Activated naive CD4-positive, alpha-beta T cell treated with anti-CD3 and anti-CD28 coated beads, Interleukin-2, amount 10 ng/mL, durations not matched to agents 7 days and 5 days (primary cell): ENCODE results near the gene UGT1A9.

Source experiments
- CTCF ChIA-PET: fragments of 350-600 bp; sonication (Branson Sonifier 250); formaldehyde crosslinking; loops from one replicate; lab custom pipeline; 2021; ENCODE audit warnings: antibody characterized with exemption; lab: Charles Lee
- DNase-seq: peaks from one replicate; pipeline ENCODE4 v3.0.0-alpha.2; 2020
- H3K27ac Mint-ChIP-seq: one replicate; pipeline ENCODE4 v1.8.0; 2021; ENCODE audit warnings: mild to moderate bottlenecking, moderate library complexity, mixed read lengths
- H3K27me3 Mint-ChIP-seq: one replicate; pipeline ENCODE4 v1.8.0; 2021; ENCODE audit warnings: mild to moderate bottlenecking, mixed read lengths
- H3K36me3 Mint-ChIP-seq: one replicate; pipeline ENCODE4 v1.8.0; 2021; ENCODE audit warnings: mixed read lengths
- H3K4me1 Mint-ChIP-seq: one replicate; pipeline ENCODE4 v1.8.0; 2021; ENCODE audit warnings: mixed read lengths
- H3K4me3 Mint-ChIP-seq: one replicate; pipeline ENCODE4 v1.8.0; 2021; ENCODE audit warnings: mild to moderate bottlenecking, moderate library complexity, mixed read lengths
- H3K9me3 Mint-ChIP-seq: one replicate; pipeline ENCODE4 v1.8.0; 2021; ENCODE audit warnings: mixed read lengths

Gene UGT1A9

DNA sequence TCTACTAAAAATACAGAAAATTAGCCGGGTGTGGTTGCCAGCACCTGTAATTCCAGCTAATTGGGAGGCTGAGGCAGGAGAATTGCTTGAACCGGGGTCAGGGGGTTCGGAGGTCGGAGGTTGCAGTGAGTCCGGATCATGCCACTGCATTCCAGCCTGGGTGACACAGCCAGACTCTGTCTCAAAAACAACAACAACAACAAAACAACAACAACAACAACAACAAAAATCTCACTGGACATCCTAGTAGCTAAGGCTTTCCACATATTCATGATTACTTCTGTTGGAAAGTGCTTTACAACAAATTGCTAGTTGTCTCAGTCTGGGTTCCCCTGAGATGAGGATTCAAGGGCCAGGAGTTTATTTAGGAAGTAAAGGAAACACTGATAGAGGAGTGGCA lies 102.2 kb downstream of the UGT1A9 start:
- Mint-ChIP-seq H3K27me3 (peaks cover 9% of the 10 kb centered on the region), H3K27ac (no peak overlapping the region), H3K4me1 (no peaks in the 10 kb centered on the region), H3K9me3 (peaks cover 4% of the 10 kb centered on the region), H3K36me3 (no peaks in the 10 kb centered on the region), H3K4me3 (no peak overlapping the region)
- no peak for DNase-seq
- CTCF ChIA-PET: no interaction called here

DNA sequence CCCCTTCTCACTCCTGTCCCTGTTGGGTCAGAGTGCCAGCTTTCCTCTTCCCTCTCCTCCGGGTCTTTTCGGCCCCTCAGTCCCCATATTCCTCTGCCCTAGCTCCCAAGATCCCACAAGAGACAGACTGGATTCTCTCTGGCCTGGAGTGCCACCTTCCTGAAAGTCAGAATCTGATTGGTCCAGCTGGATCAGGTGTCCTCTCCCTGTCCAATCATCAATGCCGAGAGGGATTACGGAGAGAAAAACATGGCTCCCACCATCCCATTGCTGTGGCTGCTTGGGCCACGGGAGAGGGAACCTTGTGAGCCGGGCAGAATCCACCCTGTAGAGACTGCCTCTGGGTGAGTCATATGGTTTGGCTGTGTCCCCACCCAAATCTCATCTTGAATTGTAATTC lies 103.7 kb downstream of the UGT1A9 start:
- no peak for DNase-seq
- no peaks in the 10 kb centered on the region for H3K36me3 Mint-ChIP-seq
- no peak overlapping the region for H3K4me3 Mint-ChIP-seq
- no peaks in the 10 kb centered on the region for H3K4me1 Mint-ChIP-seq
- CTCF ChIA-PET: no interaction called here
- H3K9me3 Mint-ChIP-seq: peaks cover 4% of the 10 kb centered on the region
- H3K27ac Mint-ChIP-seq: no peak overlapping the region
- peaks cover 9% of the 10 kb centered on the region for H3K27me3 Mint-ChIP-seq

DNA sequence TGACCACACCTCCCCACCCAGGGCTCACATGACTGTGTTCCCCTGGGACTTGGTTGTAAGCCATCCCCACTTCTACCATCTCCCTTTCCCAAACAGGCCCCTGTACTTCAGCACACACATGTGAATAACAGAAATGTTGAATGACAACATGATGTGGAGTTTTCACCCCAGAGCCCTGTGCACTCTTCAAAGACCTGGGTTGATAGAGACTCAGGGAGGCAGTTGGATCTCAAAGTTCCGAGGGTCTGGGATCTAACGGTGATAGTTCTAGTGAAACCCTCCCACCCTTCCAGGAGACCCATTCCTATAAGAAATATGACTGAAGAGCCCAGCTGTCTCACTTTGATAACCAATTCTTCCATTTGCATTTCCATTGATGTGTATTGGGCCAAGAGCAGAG lies 106.3 kb downstream of the UGT1A9 start, which contains the start of gene MROH2A:
MROH2A (plus strand) TSS at position 301 of the 400 bp plus-strand sequence. CDS start 1,029 bp downstream, outside the sequence.
- Mint-ChIP-seq H3K36me3 (no peaks in the 10 kb centered on the region), H3K27me3 (peaks cover 4% of the 10 kb centered on the region), H3K4me3 (no peak within 1 kb of the TSS), H3K4me1 (no peaks in the 10 kb centered on the region), H3K9me3 (peaks cover 4% of the 10 kb centered on the region), H3K27ac (no peak within 1 kb of the TSS)
- CTCF ChIA-PET: no interaction called here
- no peak for DNase-seq

DNA sequence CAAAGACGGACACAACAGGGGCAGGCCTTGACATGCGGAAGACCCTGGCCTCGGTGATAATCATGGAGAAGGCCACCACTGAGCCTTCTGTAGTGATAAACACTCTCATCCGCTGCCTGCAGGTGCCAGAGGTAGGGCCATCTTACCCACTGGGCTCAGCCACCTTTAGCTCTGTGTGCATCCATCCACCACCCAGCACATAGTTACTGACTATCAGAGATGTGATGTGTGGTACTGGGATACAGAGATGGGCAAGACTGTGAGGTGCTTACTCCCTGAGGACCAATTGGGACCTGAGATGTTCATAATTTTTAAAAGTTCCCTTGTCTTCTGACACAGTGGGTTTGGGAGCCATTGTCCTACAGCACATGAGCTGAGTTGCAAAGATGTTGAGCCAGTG lies 108.0 kb downstream of the UGT1A9 start:
- no peak for DNase-seq
- Mint-ChIP-seq H3K4me3 (no peak overlapping the region), H3K27ac (no peak overlapping the region), H3K27me3 (peaks cover 4% of the 10 kb centered on the region), H3K36me3 (no peaks in the 10 kb centered on the region), H3K9me3 (peaks cover 4% of the 10 kb centered on the region), H3K4me1 (no peaks in the 10 kb centered on the region)
- CTCF ChIA-PET: no interaction called here

GRCh38 chr2:233780771-233781170 lies 109.1 kb downstream of the UGT1A9 start:
- no peak for DNase-seq
- H3K9me3 Mint-ChIP-seq: peaks cover 4% of the 10 kb centered on the region
- no peaks in the 10 kb centered on the region for H3K27me3 Mint-ChIP-seq
- CTCF ChIA-PET: interaction anchor here (0.6 kb wide), 1 partner anchor 1066 kb away, joined by 4 read pairs; no protein-coding TSS in a partner anchor
- no peak overlapping the region for H3K4me3 Mint-ChIP-seq
- no peaks in the 10 kb centered on the region for H3K4me1 Mint-ChIP-seq
- no peak overlapping the region for H3K27ac Mint-ChIP-seq
- H3K36me3 Mint-ChIP-seq: no peaks in the 10 kb centered on the region

- no peaks in the 10 kb centered on the region for H3K27me3 Mint-ChIP-seq
- H3K27ac Mint-ChIP-seq: no peak overlapping the region
- DNase-seq: no peak
- H3K4me1 Mint-ChIP-seq: no peaks in the 10 kb centered on the region
- CTCF ChIA-PET: no interaction called here
- no peak overlapping the region for H3K4me3 Mint-ChIP-seq
- H3K36me3 Mint-ChIP-seq: no peaks in the 10 kb centered on the region
- H3K9me3 Mint-ChIP-seq: no peaks in the 10 kb centered on the region
Observed at GRCh38 chr2:233789554-233789953, 117.9 kb downstream of the UGT1A9 start.

GRCh38 chr2:233791151-233791882 lies 119.6 kb downstream of the UGT1A9 start:
- DNase-seq: no peak
- Mint-ChIP-seq H3K4me3 (no peak overlapping the region), H3K9me3 (no peaks in the 10 kb centered on the region), H3K27me3 (no peaks in the 10 kb centered on the region), H3K4me1 (no peaks in the 10 kb centered on the region), H3K27ac (no peak overlapping the region), H3K36me3 (no peaks in the 10 kb centered on the region)
- CTCF ChIA-PET: no interaction called here

- Mint-ChIP-seq H3K36me3 (no peaks in the 10 kb centered on the region), H3K4me1 (no peaks in the 10 kb centered on the region), H3K27ac (no peak overlapping the region), H3K27me3 (no peaks in the 10 kb centered on the region), H3K9me3 (no peaks in the 10 kb centered on the region), H3K4me3 (no peak overlapping the region)
- CTCF ChIA-PET: no interaction called here
- DNase-seq: no peak
Observed at GRCh38 chr2:233791883-233792329, 120.2 kb downstream of the UGT1A9 start.

GRCh38 chr2:233792720-233793119 lies 121.0 kb downstream of the UGT1A9 start:
- Mint-ChIP-seq H3K4me1 (no peaks in the 10 kb centered on the region), H3K36me3 (no peaks in the 10 kb centered on the region), H3K27me3 (no peaks in the 10 kb centered on the region), H3K27ac (no peak overlapping the region), H3K9me3 (no peaks in the 10 kb centered on the region), H3K4me3 (no peak overlapping the region)
- CTCF ChIA-PET: no interaction called here
- DNase-seq: no peak

DNA sequence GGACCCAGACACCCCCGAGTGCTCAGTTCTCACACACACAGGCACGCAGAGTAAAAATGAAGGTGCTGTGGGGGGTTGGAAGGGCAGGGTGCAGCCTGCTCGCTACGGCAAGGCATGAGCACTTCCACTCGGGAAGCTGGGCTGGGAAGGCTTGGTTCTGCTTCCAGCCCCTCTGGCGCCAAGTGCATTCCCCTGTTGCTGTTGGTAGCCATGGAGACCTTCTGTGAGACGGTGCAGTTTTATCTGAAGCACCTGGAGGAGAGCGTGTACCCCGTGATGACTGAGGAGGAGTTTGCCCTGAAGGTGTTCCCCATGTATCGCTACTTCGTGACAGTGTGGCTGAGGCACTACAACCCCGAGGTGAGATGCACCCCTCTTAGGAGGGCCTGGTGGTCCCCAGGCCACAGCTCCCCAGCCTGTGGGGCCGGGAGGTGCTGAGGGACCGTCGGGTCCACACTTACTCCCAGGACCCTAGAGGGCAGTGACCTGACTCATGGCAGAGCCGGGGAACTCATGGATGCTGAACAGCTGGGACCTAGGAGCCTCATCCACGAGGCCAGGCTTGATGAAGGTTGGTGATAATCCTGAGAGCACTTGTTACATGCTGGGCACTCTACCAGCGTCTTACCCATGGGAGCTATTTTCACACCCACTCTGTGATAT lies 121.9 kb downstream of the UGT1A9 start:
- H3K36me3 Mint-ChIP-seq: no peaks in the 10 kb centered on the region
- H3K4me1 Mint-ChIP-seq: no peaks in the 10 kb centered on the region
- CTCF ChIA-PET: no interaction called here
- no peak overlapping the region for H3K4me3 Mint-ChIP-seq
- H3K9me3 Mint-ChIP-seq: no peaks in the 10 kb centered on the region
- peaks cover 1% of the 10 kb centered on the region for H3K27me3 Mint-ChIP-seq
- DNase-seq: no peak
- H3K27ac Mint-ChIP-seq: no peak overlapping the region

- Mint-ChIP-seq H3K36me3 (no peaks in the 10 kb centered on the region), H3K9me3 (no peaks in the 10 kb centered on the region), H3K27ac (no peak overlapping the region), H3K4me3 (no peak overlapping the region), H3K27me3 (peaks cover 6% of the 10 kb centered on the region), H3K4me1 (no peaks in the 10 kb centered on the region)
- CTCF ChIA-PET: no interaction called here
- no peak for DNase-seq
Observed at GRCh38 chr2:233794128-233794658, 122.5 kb downstream of the UGT1A9 start.

DNA sequence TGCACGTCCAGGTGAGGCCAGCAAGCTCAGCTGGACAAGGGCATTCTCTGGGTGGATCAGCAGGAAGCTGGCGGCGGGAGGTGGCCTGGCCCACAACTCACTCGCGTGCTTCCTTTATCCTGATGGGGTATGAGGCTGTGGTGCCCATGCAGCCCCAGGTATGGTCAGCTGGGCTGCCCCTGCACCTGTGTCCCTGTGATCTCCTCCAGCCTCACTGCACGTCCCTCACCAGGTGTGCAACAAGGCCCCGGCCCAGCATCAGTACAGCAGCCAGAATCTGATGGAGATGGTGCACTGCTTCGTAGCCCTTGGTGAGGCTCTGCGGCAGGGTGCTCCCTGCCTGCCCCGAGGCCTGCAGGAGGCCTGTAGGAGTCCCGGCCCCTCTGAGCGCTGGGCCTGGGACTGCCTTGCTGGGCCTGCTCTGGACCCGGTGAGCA lies 124.1 kb downstream of the UGT1A9 start:
- H3K4me1 Mint-ChIP-seq: no peaks in the 10 kb centered on the region
- no peaks in the 10 kb centered on the region for H3K36me3 Mint-ChIP-seq
- CTCF ChIA-PET: no interaction called here
- no peak overlapping the region for H3K4me3 Mint-ChIP-seq
- no peak for DNase-seq
- H3K27ac Mint-ChIP-seq: no peak overlapping the region
- H3K27me3 Mint-ChIP-seq: peaks cover 6% of the 10 kb centered on the region
- H3K9me3 Mint-ChIP-seq: no peaks in the 10 kb centered on the region

DNA sequence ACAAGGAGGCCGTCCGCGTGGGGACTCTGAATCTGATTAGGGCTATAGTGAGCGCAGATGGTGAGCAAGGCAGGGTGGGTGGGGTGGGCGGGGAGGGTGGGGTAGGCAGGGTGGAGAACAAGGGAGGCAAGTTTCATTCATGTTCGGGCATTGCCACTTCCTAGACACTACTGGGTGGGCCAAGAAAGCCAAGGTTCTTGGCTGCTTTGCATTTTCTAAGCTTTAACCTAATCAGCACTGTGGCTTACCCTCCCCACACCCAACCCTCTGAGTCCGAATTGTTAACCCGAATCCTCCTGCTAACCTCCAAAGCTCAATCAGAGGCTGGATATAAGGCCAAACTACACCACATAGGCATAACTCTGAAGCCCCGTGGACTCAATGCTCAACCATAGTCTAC lies 124.6 kb downstream of the UGT1A9 start:
- no peak for DNase-seq
- Mint-ChIP-seq H3K27me3 (peaks cover 6% of the 10 kb centered on the region), H3K27ac (no peak overlapping the region), H3K36me3 (no peaks in the 10 kb centered on the region), H3K4me1 (no peaks in the 10 kb centered on the region), H3K4me3 (no peak overlapping the region), H3K9me3 (no peaks in the 10 kb centered on the region)
- CTCF ChIA-PET: no interaction called here

- H3K4me1 Mint-ChIP-seq: no peaks in the 10 kb centered on the region
- no peak for DNase-seq
- H3K4me3 Mint-ChIP-seq: no peak overlapping the region
- H3K27me3 Mint-ChIP-seq: peaks cover 15% of the 10 kb centered on the region
- H3K36me3 Mint-ChIP-seq: no peaks in the 10 kb centered on the region
- H3K9me3 Mint-ChIP-seq: no peaks in the 10 kb centered on the region
- CTCF ChIA-PET: no interaction called here
- H3K27ac Mint-ChIP-seq: no peak overlapping the region
Observed at GRCh38 chr2:233798335-233799086, 126.8 kb downstream of the UGT1A9 start.
